ENCODE results near the gene CENPV.
"Not testable (repeated sequence)": the region's sequence is repeated elsewhere in the genome, so short reads cannot be mapped to it uniquely, and the experiment has no call there.

Gene CENPV

DNA sequence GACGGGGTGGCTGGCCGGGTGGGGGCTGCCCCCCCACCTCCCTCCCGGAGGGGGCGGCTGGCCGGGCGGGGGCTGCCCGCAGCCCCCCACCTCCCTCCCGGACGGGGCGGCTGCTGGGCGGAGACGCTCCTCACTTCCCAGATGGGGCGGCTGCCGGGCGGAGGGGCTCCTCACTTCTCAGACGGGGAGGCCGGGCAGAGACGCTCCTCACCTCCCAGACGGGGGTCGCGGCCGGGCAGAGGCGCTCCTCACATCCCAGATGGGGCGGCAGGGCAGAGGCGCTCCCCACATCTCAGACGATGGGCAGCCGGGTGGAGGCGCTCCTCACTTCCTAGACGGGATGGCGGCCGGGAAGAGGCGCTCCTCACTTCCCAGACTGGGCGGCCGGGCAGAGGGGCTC, 41.2 kb downstream of the CENPV start:
- DNase-seq, result not testable (repeated sequence)

DNA sequence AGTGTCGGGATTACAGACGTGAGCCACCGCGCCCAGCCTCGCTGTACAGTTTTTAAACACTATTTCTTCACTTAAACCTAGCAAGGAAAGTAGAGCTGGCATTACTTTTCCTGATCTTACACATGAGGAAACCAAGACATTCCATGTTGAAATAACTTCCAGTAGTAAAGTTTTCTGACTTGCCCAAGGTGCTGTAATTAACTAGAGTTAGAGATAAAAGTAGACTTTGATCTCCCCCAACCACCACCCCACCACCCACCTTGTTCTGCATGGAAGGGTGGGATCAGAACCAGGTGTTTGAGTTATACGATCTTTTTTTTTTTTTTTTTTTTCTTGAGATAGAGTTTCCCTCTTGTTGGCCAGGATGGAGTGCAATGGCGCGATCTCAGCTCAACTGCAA, 47.1 kb downstream of the CENPV start:
- no peak for DNase-seq

DNA sequence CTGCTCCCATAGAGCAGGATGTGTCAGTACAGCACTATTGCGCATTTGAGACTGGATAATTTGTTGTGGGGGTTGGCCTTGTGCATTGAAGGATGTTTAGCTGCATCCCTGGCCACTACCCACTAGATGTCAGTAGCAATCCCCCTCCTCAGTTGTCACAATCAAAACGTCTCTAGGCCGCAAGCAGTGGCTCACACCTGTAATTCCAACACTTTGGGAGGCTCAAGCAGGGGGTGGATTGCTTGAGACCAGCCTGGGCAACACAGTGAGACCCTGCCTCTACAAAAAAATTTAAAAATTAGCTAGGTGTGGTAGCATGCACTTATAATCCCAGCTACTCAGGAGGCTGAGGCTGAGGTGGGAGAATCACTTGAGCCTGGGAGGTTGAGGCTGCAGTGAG, 48.4 kb downstream of the CENPV start:
- DNase-seq, result peak; percentile 24

DNA sequence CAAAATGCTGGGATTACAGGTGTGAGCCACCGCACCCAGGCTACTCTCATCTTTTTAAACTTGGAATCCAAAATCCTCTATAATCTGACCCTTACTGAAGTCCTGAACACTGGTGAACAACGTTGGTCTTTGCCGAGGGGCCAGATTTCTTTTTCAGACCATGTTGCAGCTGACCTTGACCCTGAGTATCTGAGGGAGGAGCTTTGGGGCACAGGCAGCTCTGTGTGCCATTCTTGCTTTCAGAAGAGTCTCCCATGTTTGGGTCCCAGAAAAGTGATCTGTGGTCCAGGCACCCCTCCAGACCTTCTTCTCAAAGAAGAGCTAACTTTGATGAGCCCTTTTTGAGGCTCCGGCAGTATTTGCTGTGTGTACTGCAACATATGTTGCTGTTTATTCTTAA, 50.4 kb downstream of the CENPV start:
- DNase-seq, result no peak

DNA sequence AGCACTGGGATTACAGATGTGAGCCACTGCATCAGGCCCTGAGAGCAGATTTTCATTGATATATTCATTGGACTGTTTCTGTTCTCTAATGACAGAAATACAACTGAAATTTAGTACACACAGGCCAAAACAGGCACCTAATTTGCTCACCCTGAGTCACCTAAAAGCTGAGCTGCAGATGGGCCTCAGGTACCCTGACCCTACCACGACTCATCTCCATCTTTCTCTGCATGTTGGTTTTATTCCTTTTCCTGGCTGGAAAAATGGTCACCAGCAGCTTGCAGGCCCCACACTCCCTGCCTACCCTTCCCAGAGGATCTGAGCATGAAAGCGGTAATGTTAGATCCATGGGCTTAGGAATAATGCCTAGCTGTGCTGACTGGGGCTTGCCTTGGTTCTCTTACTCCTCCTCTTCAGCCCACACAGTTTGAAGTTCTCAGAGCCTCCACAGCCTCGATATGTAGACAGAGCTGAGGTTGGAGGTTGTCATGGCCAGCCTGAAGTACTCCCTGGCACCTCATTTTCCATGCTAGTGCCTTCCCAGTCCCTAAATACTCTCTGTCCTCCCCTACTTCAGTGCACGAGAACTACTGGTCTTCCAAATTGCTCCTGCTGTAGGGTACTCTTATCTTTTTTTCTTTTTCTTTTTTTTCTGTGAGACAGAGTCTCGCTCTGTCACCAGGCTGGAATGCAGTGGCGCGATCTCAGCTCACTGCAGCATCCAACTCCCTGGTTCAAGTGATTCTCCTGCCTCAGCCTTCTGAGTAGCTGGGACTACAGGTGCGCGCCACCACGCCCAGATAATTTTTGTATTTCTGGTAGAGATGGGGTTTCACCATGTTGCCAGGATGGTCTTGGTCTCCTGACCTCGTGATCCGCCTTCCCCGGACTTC, 51.1 kb downstream of the CENPV start:
- DNase-seq, result no peak

DNA sequence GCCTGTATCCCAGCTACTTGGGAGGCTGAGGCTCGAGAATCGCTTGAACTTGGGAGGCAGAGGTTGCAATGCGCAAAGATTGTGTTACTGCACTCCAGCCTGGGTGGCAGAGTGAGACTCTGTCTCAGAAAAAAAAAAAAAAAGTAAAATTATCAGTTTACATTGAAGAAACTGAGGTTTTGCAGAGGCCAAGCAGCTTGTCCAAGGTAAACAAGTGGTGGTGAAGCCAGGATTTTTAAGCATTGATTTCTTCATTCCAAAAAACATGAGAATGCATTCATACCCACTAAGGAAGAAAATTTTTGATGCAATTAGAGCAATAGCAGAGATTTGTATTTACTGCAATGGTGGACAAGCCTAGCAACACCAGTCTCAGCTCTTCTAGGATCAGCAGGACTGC, 52.7 kb downstream of the CENPV start:
- no peak for DNase-seq

DNA sequence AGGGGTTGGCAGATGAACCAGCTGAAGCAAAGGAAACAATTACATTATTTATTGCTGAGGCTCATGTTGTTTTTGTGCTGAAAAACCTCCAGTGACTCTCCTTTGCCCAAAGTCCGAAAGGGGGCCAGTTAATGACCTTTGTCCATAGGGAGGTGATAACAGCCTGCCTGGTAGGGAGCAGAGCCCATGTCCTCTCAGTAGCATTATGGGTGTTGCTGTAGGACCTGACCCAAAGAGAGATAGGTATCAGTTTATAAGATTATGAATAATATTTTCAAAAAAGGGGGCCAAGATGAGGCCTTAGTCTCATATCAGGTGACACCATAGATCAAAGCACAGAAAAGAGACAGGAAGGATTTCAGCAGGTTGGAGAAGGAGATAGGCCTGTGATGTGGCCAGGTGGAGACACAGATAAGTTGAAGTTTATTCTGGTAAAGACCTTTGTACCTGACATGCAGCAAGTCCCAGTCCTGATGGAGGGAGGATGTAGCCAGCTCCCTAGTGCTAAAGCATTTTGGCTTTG, 55.1 kb downstream of the CENPV start:
- no peak for DNase-seq

DNA sequence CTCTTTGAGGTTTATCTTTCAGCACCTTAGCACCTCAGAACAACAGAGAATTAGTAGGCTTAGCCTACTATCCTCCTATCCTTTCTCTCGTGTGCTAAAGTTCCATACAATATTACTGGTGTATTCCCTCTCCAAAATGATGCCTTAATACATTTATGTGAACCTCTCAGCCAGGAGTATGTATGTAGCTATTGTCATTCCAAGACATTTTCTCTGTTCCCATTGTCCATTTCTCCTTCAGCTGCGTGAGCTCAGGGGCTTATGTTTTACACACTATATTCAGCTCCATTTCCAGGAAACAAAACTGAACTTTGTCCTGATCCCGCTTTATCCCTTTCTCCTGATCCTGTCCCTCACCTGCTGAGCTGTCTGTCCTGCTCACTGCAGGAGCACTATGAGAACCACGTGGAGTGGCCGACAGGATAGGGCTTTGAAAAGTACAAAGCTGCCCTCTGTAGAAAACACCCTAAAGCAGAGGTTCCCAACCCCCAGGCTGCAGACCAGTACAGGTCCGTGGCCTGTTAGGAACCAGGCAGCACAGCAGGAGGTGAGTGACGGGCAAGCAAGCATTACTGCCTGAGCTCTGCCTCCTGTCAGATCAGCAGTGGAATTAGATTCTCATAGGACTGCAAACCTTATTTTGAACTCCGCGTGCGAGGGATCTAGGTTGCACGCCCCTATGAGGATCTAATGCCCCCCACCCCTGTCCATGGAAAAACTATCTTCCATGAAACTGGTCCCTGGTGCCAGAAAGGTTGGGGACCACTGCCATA, 55.7 kb downstream of the CENPV start:
- no peak for DNase-seq

DNA sequence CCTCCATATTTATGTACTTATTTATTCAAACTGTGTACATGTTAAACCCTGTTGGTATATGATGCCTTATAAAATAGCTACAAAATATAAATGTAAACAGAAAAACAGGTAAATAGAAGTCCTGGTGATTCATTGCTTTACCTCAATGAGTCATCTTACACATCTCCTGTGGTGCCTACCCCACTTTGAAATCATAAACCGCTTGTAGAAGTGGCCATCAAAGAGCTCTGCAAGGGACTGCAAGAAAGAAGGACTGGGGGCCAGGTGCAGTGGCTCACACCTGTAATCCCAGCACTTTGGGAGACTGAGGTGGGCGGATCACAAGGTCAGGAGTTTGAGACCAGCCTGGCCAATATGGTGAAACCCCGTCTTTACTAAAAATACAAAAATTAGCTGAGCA, 57.2 kb downstream of the CENPV start:
- not testable (repeated sequence) for DNase-seq

DNA sequence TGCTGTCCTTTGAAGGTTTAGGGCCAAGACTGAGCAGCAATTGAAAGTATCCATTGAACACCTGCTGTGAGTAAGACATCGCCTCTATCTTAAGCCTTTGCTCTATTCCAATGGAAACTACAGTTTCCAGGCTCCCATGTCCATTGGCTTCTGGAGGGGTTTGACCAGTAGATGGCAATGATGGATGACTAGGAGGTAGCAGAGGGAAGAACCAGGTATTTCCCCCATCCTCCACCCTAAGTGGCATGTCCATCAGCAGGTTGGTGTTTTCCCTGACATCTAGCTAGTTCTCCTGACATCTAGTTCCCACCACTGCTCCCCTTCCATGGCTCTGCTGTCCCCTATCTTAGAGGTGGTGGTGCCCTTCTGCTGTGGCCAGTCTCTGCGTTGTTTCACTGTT, 58.7 kb downstream of the CENPV start:
- no peak for DNase-seq

DNA sequence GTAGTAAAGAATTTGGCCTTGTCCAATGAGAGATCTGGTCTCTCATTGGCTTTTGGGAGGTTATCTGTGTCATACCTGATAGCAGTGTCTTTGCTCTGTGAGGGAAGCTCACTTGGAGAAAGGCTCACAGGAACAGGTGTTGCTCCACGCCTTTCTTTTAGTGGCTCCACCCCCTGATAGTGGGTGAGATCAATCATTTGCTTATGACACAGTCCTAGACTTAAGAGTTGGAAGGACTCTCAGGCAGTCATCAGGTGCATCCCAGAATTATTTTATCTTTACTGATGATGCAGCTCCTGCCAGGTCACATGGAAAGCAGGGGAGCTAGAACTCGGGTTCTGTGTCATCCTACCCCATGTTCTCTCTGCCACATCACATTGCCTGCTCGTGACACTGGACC, 59.3 kb downstream of the CENPV start:
- no peak for DNase-seq
